ENCODE measurements around the gene TMEM151A.

GRCh38 chr11:66284526-66285078, 7.1 kb upstream of the TMEM151A start:
- TF ChIP-seq POLR2A (IDR thresholded peaks at IDR 0.05) (no peak), CTCF (IDR thresholded peaks at IDR 0.05) (no peak)
